ENCODE measurements around the gene E2F3.

The E2F3 gene

DNA sequence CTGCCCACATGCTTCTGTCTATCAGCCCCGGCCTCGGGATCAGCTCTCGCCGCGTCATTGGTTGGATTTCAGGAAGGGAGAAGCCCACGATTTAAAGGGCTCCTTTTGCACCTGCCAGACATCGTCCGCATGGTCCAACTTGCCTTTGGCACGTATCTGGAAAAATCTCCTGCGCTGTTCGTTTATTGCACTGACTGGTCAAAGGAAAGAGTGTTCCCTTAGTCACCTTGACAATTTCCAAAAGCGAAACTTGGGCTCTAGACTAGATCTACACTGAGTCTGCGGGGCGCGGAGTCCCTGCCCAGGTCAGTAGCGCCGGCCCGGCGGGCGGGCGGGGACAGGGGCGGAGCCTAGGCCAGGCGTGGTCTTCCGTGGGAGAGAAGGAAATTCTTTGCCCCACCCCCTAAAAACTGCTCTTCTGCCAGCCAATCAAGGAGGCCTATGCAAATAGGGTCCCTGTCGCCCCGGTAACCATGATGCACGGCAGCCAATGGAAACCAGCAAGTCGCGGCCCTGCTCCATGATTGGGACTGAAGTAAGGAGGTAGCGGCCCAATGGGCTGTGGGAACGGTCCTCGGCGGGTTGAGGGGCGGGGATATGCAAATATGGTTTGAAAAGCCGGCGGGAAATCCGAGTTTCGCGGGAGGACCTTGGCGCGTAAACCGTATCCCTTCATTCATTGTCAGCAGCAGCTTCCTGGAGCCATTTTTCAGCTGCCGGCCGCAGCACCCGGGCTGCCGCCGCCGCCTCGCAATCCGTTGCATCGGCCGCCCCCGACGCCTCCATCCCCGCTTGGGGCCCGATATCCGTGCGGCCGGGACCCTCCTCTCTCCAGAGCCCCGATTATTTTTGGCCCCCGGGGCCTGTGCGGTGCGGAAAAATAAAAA lies at the start of gene E2F3:
TSS of gene E2F3 (plus strand) at position 675 of the 887 bp plus-strand sequence. CDS start 354 bp downstream, outside the sequence.
- DNase-seq (ENCODE audit: low read depth in 2 of 2, low spot score in 1 of 2): peak; percentile 96 to 98

DNA sequence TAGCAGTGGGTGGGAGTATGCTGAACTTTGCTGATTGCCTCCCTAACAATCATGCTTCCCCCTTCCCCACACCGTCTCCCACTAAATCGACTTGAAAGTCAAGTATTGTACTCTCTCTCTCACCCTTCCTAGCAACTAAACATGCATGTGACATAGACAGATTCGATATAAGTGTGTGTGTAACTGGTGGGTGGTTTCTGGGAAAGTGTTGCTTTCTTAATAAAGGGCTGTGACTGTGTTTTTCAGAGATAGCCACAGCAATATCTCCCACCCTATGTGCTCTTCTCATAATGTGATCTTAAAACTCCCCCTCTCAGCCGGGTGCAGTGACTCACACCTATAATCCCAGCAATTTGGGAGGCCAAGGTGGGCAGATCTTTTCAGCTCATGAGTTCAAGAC lies 49.3 kb upstream of the E2F3 start:
- no peak for DNase-seq (ENCODE audit: low read depth in 2 of 2, low spot score in 1 of 2)

DNA sequence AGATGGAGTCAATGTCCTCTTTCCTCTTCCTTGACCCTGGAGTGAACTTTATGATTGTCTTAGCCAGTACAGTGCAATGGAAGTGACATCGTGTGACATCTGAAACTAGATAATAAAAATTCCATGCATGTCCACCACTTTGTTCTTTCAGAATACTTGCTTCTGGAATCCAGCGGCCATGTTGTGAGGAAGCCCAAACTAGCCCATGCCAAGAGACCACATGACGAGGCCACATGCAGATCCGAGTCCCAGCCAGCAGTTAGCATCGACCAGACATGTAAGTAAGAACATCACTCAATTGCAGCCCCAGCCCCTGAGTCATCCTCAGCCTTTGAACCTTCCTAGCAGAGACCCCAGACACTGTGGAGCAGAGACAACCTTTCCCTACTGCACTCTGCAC lies 48.5 kb upstream of the E2F3 start:
- no peak for DNase-seq (ENCODE audit: low read depth in 2 of 2, low spot score in 1 of 2)

DNA sequence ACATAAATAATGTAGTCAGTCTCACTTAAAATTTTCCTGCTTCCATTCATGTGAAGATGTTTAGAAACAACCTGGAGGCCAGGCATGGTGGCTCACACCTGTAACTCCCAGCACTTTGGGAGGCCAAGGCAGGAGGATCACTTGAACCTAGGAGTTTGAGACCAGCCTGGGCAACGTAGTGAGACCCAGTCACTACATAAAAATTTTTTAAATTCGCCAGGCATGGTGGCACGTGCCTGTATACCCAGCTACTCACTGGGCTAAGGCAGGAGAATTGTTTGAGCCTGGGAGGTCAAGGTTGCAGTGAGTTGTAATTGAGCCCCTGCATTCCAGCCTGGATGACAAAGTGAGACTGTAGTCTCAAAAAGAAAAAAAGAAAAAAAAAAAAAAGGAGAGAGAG lies 47.3 kb upstream of the E2F3 start:
- no peak for DNase-seq (ENCODE audit: low read depth in 2 of 2, low spot score in 1 of 2)

DNA sequence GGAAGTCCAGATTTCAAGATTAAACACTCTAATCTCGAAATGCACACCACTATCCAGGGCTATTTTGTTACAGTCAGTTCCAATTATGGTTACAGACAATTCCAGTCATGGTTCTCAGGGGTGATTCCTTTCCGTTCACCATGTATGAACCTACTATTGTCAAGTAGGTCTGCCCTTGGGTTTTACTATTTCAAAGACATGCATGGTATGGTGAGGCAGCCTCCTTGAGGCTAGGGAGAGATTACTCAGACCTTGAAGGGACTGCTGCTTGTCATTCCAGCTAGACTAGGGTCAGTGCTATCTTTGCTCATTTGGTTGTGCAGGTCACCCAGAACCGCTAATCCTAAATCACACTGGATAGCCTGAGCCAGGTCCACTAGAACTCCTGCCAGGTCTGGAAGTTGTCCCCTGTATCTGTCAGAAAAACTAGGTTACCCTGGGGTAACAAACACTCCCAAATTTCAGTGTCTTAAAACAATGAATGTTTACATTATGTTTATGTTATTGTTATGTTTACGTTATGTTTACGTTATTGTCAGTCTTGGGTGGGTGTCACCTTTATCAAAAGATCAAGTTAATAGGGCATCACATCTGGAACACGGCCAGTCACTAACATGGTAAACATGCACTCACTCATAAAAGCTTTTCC lies 41.1 kb upstream of the E2F3 start:
- no peak for DNase-seq (ENCODE audit: low read depth in 2 of 2, low spot score in 1 of 2)

DNA sequence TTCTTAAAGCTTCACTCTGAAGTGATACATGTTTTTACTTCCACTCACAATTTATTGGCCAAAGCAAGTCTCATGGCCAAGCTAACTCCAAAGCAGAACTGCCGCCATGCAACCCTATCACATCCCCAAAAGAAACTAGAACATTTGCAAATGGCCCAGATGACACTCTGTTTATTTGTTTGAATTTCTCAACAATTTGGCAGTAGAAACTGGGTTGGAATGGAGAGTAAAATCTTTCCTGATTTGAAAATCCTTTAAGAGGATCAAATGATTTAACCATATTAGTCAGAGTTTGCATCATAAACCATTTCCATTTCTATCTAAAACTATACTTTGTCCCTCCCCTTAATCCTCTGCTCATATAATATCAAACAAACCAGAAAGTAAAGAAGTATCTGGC lies 39.1 kb upstream of the E2F3 start:
- no peak for DNase-seq (ENCODE audit: low read depth in 2 of 2, low spot score in 1 of 2)

DNA sequence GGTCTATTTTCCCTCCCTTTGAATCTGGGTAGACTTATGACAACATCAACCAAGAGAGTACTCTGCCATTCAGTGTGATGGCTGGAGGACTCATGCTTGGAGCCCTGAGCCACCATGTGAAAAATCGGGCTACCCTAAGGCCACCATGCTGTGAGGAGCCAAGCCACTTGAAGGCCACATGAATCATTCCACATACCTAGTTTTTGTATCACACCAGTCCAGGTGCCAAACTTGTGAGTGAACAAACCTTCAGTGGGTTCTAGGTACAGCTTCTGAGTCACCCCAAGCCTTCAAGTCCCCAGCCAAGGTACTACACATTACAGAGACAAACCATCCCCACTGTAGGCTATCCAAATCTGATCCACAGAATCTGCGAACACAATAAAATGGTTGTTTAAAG lies 37.4 kb upstream of the E2F3 start:
- DNase-seq (ENCODE audit: low read depth in 2 of 2, low spot score in 1 of 2): no peak

DNA sequence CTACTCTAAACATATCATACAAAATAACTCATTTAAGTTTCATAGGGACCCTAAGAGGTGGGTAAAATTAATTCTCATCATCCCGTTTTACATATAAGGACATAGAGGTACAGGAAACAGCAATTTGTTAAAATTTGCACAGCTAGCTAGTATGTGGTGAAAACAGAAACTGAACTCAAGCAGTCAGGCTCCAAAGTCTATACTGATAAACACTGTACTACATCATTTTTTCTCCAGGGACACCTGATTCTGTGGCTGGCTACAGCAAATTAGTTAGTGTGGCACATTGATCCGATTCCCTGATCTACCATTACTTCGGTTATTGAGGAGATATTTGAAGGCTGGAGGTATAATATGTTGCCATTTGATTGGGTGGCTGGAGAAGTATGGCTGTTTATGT lies 36.2 kb upstream of the E2F3 start:
- no peak for DNase-seq (ENCODE audit: low read depth in 2 of 2, low spot score in 1 of 2)

DNA sequence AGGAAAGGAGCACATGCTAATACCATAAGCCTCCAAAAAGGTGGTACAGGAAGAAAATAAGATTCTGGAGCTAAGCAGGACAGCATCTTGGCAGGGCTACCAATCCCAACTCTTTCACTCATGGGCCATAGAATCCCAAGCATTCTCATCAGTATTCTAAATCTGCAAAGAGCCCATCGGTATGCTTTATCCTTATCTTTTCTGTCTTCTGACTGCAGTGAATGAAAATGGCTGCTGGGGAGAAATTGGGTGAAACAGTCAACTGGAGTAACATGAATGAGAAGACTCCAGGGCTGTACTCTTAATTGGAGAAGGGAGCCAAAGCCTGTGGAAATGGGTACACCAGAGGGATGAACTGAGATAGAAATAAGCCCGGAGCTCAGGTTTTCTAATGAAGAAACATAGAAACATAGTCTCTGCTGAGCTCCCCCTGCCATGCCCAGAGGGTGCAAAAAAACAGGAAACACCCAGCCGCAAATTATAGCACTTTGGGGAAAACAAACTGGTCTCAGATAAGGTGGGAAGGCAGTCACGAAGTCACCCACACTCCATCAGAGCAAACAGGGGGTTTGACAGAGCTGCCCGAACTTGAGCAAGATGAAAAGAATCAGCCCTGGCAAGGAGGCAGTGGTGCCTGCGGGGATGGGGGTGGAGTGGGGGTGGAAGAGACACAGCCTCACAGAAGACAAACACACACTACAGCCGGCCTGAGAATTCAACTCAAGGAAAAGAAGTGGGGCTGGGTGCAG lies 35.4 kb upstream of the E2F3 start:
- peak; percentile 3 to 7 for DNase-seq (ENCODE audit: low read depth in 2 of 2, low spot score in 1 of 2)

DNA sequence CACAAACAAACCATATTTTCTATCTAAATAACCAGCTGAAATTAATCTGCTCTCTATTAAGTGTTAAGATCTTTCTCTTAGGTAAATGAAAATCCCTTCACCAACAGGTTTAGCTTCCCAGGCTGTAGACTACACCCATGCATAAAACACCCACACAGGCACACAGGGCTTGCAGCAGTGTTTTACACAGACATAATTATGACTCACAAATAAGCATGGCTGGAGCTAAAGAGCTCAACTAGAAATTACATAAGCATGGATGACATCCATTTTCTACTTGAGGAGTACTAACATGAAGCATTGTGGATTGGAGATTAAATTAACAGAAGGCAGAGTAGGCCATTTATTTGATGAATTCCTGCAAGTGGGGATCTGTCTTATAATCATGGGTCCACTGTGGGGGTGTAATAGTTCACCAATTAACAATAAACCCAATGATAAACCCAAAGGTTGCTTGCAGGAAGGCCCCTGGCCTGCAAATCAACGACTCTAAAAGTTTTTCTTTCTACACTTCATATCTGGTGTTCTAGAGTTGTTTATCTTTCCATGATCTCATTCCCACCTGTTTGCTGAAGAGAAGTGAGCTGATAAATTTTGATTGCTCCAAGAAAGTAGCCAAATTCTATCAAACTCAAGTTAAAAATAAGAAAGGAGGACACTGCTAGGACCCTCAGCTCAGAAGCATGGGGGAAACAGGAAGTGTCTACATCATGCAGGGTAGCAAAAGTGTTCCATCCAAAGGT lies 33.8 kb upstream of the E2F3 start:
- no peak for DNase-seq (ENCODE audit: low read depth in 2 of 2, low spot score in 1 of 2)

DNA sequence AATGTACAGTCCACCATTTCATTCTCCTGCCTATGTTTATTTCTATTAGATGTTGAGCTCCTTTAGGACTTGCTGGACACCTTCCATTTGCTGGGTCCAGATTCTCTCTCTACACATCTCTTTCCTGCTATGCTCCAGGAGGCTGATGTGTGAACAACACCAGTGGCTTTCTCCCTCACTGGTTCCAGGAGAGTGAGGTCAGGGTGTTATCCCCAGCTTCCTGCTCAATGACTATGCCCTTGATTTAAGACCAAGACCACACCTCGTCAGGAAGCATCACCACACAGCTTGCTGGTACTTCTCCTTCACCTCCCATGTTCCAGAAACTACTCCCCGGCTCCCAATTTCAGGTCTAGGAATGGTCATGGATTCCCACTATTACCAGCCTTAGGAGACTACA lies 31.3 kb upstream of the E2F3 start:
- no peak for DNase-seq (ENCODE audit: low read depth in 2 of 2, low spot score in 1 of 2)

DNA sequence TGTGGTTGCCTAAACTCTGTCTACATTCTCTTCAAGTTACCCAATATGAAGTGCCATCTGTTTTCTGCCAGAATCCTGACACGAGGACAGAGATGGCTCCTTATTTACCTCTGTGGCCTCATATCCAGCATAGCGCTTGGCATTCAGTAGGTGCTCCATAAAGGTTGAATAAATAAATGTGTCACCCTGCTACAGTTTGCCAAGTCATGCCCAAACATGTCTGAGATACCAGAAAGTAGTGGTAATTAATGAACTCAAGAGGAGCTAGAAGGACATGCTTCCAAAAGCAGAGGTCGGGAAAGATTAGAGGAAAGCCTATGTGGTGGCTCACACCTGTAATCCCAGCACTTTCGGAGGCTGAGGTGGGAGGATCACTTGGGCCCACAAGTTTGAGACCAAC lies 30.9 kb upstream of the E2F3 start:
- DNase-seq (ENCODE audit: low read depth in 2 of 2, low spot score in 1 of 2): no peak

DNA sequence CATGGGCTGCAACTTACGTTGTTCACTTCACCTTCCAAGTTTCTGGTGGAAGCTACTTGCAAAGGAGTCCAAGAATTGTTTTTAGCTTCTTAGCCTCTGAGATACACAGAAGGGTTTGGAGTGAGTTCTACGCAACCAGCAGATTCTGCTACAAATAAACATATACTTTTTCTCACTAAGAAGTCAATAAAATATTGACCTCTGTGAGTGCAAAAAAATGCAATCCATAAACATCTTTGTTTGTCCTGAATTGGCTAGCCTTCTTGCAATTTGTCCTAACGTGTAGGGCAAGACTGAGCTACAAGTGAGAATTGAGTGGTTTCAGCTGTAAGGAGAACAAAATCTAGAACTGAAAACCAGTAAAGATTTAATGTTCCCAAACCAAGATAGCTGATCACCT lies 26.2 kb upstream of the E2F3 start:
- no peak for DNase-seq (ENCODE audit: low read depth in 2 of 2, low spot score in 1 of 2)

DNA sequence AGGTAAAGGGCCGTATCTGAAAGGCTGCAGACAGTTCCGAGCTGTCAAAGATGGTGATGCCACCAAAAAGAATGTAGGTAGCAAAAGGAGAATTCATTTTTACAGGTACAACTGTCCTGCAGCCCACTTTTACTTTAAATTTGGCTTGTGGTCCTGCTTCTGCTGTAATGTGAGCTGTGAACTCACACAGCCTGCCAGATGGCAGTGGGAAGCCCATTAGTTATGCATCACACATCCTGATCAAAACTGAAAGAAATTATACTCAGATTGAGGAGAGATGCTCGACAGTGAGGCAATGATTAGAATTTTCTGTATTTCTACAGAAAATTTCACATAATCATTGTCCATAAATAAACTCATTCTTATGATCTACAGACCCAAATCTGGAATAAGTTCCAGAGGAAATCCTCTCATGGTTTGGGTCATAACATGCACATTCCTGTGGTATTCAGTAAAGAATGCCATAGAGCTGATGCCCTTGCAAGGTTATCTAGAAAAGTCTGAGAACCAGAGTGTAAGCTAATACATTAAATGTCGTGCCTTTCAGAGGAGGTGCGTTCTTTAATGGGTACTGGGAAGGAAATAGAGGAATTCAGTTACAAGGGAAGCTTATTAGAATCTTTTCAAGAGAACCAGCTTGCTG lies 23.9 kb upstream of the E2F3 start:
- DNase-seq (ENCODE audit: low read depth in 2 of 2, low spot score in 1 of 2): no peak

DNA sequence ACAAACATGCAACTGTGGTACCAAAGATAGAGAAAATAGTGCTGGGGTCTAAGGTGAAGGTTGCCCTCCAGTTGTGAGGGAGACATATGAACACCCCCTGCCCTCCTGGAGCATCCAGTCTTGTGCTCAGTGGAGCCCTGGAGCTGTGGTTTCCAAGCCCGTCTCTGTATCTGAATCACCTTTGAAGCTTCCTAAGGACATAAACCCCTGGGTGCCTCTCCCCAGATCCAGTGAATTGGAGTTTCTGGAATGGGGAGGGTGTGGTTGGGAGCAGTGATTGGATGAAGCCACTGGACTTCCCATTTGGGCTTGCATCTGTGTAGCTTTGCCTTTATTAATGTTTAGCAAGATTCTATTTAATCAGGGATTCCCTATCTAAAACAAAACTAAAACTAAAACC lies 22.4 kb upstream of the E2F3 start:
- no peak for DNase-seq (ENCODE audit: low read depth in 2 of 2, low spot score in 1 of 2)

DNA sequence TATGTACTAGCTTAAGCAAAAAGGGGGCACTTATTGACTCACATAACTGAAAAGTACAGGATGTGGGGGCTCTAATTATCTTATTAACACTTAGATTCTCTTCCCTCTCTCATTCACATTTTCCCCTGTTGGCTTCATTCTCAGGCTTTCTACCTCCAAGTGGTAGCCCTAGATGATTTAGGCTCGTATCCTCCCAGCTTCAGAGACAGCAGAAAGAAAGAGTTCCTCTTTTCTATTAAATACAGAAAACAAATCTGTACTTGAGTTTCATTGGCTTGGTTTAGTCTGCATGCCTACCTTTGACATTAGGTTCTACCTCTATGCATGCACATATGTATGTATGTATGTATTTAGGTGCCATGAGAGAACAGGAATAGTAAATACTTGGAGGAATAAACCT lies 15.5 kb upstream of the E2F3 start:
- DNase-seq (ENCODE audit: low read depth in 2 of 2, low spot score in 1 of 2): no peak

DNA sequence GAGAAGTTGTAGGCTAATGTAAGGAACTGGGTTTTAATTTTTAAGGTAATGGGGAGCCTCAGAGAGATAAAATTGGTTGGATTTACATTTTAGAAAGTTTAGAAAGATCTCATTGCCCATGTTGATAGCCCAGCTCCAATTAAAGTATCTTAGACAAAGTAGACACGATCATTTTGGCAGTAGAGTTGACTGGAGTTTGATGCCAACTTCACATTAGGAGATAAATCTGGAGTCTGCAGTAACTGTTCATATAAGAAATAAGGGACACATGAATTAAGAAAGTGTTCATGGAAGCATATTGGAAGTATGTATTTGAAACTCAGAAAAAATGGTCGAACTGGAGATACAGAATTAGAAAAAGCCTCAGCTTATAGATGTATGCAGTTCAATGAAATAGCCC lies 12.6 kb upstream of the E2F3 start:
- DNase-seq (ENCODE audit: low read depth in 2 of 2, low spot score in 1 of 2): no peak

DNA sequence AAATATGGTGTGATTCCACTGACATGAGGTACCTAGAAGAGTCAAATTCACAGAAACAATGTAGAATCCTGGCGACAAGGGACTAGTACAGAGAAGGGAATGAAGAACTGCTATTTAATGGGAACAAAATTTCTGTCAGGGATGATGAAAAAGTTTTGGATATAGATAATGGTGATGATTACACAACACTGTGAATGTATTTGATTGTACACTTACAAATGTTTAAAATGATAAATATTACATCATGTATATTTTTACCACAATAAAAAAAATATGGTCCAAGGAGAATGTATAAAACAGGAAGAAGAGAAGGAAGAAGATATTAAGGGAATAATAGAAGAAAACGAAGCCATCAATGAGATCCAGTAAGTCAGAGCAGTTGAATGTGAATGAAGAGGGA lies 8.4 kb upstream of the E2F3 start:
- DNase-seq (ENCODE audit: low read depth in 2 of 2, low spot score in 1 of 2): no peak

DNA sequence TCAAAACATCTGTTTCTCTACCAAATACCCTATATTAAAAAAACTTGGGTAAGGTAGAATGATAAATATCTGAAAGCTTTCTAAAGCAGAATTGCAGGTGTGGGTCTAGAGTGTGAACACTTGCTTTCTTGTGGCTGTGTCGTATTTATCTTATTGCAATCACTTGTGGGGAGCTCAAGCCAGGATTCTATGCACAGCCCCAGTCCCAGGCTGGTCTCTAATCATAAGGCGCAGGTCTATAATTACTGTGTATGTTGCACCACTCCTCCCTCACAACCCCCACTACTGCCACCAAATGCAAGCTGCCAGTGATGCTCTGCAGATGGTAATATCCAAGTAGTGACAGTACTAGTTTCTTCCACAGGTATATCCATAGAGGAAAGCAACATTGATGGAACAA lies 2.2 kb upstream of the E2F3 start:
- no peak for DNase-seq (ENCODE audit: low read depth in 2 of 2, low spot score in 1 of 2)

DNA sequence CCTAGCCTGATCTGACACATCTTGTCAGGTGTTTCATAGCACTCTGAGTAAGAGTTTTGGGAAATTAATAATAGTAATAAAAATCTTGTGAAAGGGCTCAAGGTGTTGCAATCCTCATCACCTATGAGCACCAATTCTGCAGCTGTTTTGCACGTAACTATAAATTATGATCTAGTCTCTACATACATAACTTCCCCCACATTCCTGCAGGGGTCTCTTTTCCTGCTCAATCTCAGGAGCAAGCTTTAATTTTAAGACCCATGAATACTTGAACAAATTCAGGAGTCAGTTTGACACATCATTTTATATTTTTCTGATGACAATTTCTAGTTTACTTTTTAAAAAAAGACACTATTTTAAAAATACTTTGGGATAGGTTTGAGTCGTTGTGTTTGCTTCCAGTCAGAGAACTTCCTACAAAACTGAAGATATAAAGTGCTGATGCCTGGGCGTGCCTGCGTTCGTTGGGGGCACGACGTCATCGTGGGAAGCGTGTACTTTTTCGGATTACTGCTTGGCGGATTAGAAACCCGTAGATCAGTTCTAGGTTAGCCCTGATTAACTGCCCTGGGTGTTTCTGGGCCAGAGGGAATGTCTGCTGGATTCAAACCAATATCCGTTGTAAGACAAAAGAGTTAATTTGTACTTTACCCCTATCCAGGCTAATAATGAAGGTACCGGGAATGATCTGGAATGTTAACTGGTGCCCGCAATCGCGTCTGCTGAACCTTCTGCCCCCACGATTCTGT lies 1.0 kb upstream of the E2F3 start:
- peak; percentile 3 to 11 for DNase-seq (ENCODE audit: low read depth in 2 of 2, low spot score in 1 of 2)

Measured in stimulated activated CD8-positive, alpha-beta memory T cell treated with anti-CD3 and anti-CD28 coated beads, Interleukin-4, amount 100 ng/mL, for 1 hour (primary cell).